Osteocyte (in vitro differentiated cells): ENCODE results near the gene IL18R1. TPM values are rescaled to one million over a fixed set of nuclear protein-coding genes. Genes with fewer than 3 reads are reported as not detected.

Experiments used
- DNase-seq: peaks from one replicate; pipeline ENCODE4 v3.0.0; 2021; ENCODE audit warnings: mixed read lengths; ENCODE audit not compliant: unreplicated experiment; ENCODE audit errors: extremely low spot score
- H3K27ac Mint-ChIP-seq: one replicate; pipeline ENCODE4 v1.8.0; 2021; ENCODE audit warnings: mild to moderate bottlenecking, mixed read lengths; ENCODE audit not compliant: unreplicated experiment
- H3K27me3 Mint-ChIP-seq: one replicate; pipeline ENCODE4 v1.8.0; 2021; ENCODE audit warnings: mixed read lengths; ENCODE audit not compliant: unreplicated experiment
- H3K36me3 Mint-ChIP-seq: one replicate; pipeline ENCODE4 v1.8.0; 2021; ENCODE audit warnings: mixed read lengths; ENCODE audit not compliant: unreplicated experiment
- H3K4me1 Mint-ChIP-seq: one replicate; pipeline ENCODE4 v1.8.0; 2021; ENCODE audit warnings: mixed read lengths; ENCODE audit not compliant: unreplicated experiment
- H3K4me3 Mint-ChIP-seq: one replicate; pipeline ENCODE4 v1.8.0; 2021; ENCODE audit warnings: mild to moderate bottlenecking, moderate library complexity, mixed read lengths; ENCODE audit not compliant: unreplicated experiment
- H3K9me3 Mint-ChIP-seq: one replicate; pipeline ENCODE4 v1.8.0; 2021; ENCODE audit warnings: mixed read lengths; ENCODE audit not compliant: unreplicated experiment
- CTCF ChIP-seq: fragments of 200-600 bp; sonication (generic); IDR thresholded peaks from 2 replicates; pipeline ENCODE4 v1.5.0; 2021; ENCODE audit warnings: antibody characterized with exemption, mild to moderate bottlenecking, moderate library complexity
- total RNA-seq: library from RNA; stranded (reverse); gene quantifications from 2 replicates; pipeline ENCODE4 v1.2.1, GENCODE V29; 2021

Gene IL18R1
- total RNA-seq, 1 donor from 2014 or later = 0.38 TPM

GRCh38 chr2:102313471-102313870 lies 42.1 kb upstream of the IL18R1 start:
- TF ChIP-seq CTCF = no peak
- Mint-ChIP-seq H3K4me3 (no peak overlapping the region), H3K27ac (no peak overlapping the region), H3K9me3 (no peaks in the 10 kb centered on the region), H3K27me3 (peaks cover 24% of the 10 kb centered on the region), H3K4me1 (no peaks in the 10 kb centered on the region), H3K36me3 (no peaks in the 10 kb centered on the region)
- DNase-seq = no peak

GRCh38 chr2:102313950-102314349 lies 41.6 kb upstream of the IL18R1 start:
- Mint-ChIP-seq H3K9me3 (no peaks in the 10 kb centered on the region), H3K27me3 (peaks cover 24% of the 10 kb centered on the region), H3K4me3 (no peak overlapping the region), H3K36me3 (no peaks in the 10 kb centered on the region), H3K4me1 (no peaks in the 10 kb centered on the region), H3K27ac (no peak overlapping the region)
- TF ChIP-seq CTCF = no peak
- no peak for DNase-seq

- Mint-ChIP-seq H3K36me3 (no peaks in the 10 kb centered on the region), H3K4me3 (no peak overlapping the region)
- TF ChIP-seq CTCF = no peak
Measured at GRCh38 chr2:102315921-102316320, 39.7 kb upstream of the IL18R1 start.

GRCh38 chr2:102317715-102318114 lies 37.9 kb upstream of the IL18R1 start:
- peaks cover 33% of the 10 kb centered on the region for H3K27me3 Mint-ChIP-seq
- H3K36me3 Mint-ChIP-seq = no peaks in the 10 kb centered on the region
- no peak overlapping the region for H3K27ac Mint-ChIP-seq
- no peaks in the 10 kb centered on the region for H3K4me1 Mint-ChIP-seq
- no peak for DNase-seq
- H3K4me3 Mint-ChIP-seq = no peak overlapping the region
- TF ChIP-seq CTCF = no peak
- no peaks in the 10 kb centered on the region for H3K9me3 Mint-ChIP-seq

More at GRCh38 chr2:102315921-102316320, 39.7 kb upstream of the IL18R1 start:
- Mint-ChIP-seq H3K27ac (no peak overlapping the region), H3K27me3 (peaks cover 28% of the 10 kb centered on the region), H3K9me3 (no peaks in the 10 kb centered on the region), H3K4me1 (no peaks in the 10 kb centered on the region)
- DNase-seq = no peak

GRCh38 chr2:102318437-102318836 lies 37.2 kb upstream of the IL18R1 start:
- H3K36me3 Mint-ChIP-seq = no peaks in the 10 kb centered on the region
- H3K4me1 Mint-ChIP-seq = no peaks in the 10 kb centered on the region
- H3K27ac Mint-ChIP-seq = no peak overlapping the region
- H3K9me3 Mint-ChIP-seq = no peaks in the 10 kb centered on the region
- peaks cover 33% of the 10 kb centered on the region for H3K27me3 Mint-ChIP-seq
- DNase-seq = no peak
- no peak overlapping the region for H3K4me3 Mint-ChIP-seq
- no peak for TF ChIP-seq CTCF
